ENCODE data around the gene VPS35L.

DNA sequence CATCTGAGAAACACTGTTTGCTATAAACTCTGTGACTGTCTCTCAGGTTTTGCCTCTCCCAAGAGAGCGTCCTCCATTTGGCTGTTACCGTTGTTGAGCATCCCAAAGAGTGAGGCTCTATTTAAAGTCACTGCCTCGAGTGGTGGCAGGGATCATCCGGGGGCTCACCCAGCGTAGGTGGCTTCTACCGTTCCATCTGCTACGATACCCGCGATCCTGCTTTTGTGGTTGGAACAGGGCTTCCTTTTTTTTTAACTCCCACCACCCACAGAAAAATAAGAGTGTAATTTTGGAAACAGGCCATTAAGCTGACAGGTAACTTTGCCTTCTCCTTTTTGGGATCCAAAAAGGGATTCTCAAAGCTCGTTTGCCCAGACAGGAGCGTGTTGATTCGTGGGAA is 126.1 kb downstream of the VPS35L start:
- no peak for TF ChIP-seq ZNF274 (IDR thresholded peaks at IDR 0.05; ENCODE audit: low read depth, low read length)
- no peak for TF ChIP-seq YY1 (IDR thresholded peaks at IDR 0.05; ENCODE audit: insufficient read depth, insufficient read length)
